GM10266 (cell line): ENCODE measurements around the gene ADGRL1.

Experiments
- DNase-seq: peaks from one replicate; pipeline ENCODE4 v3.0.0; 2012; ENCODE audit errors: extremely low spot score
- CTCF ChIP-seq: IDR thresholded peaks from 2 replicates; pipeline ENCODE4 v1.5.1; 2012; ENCODE audit warnings: mild to moderate bottlenecking, low read depth; ENCODE audit not compliant: control insufficient read depth, insufficient read depth; ENCODE audit errors: missing control alignments

The ADGRL1 gene

GRCh38 chr19:14136509-14137281 is 69.3 kb downstream of the ADGRL1 start, which contains the start of gene ASF1B:
TSS of gene ASF1B (minus strand) at chr19:14136589. CDS start at chr19:14136456, 133 bp downstream.
- peak; percentile 98 for DNase-seq
- peak; percentile 89 for TF ChIP-seq CTCF

GRCh38 chr19:14135985-14136508 is 69.9 kb downstream of the ADGRL1 start:
- no peak for DNase-seq
- TF ChIP-seq CTCF, result no peak

- no peak for TF ChIP-seq CTCF
- no peak for DNase-seq
Observed at GRCh38 chr19:14135355-14135754, 70.6 kb downstream of the ADGRL1 start.

- no peak for DNase-seq
- TF ChIP-seq CTCF, result no peak
Observed at GRCh38 chr19:14127929-14128509, 78.0 kb downstream of the ADGRL1 start.

- no peak for DNase-seq
- TF ChIP-seq CTCF, result no peak
Observed at GRCh38 chr19:14127176-14127575, 78.8 kb downstream of the ADGRL1 start.

GRCh38 chr19:14122924-14123323 is 83.0 kb downstream of the ADGRL1 start:
- no peak for TF ChIP-seq CTCF
- DNase-seq, result no peak

GRCh38 chr19:14120497-14120780 is 85.5 kb downstream of the ADGRL1 start:
- no peak for DNase-seq
- no peak for TF ChIP-seq CTCF
